ENCODE measurements around the gene ANKRD12. TPM values are rescaled to one million over a fixed set of nuclear protein-coding genes. Genes with fewer than 3 reads are reported as not detected.

Gene ANKRD12
- total RNA-seq, 2 experiments from 2014 or later, result 62.5 to 68.4 TPM

GRCh38 chr18:9296233-9297006 lies 159.8 kb downstream of the ANKRD12 start:
- peaks cover 4% of the 10 kb centered on the region for H3K36me3 Mint-ChIP-seq (ENCODE audit: low read depth)
- H3K27me3 Mint-ChIP-seq, result no peaks in the 10 kb centered on the region
- intact Hi-C loops (cut with micrococcal nuclease), result no loop called here
- DNase-seq, result no peak
- H3K9me3 Mint-ChIP-seq, result peaks cover 26% of the 10 kb centered on the region
- ChIA-PET CTCF (no interaction called here), POLR2A (no interaction called here)
- no peak overlapping the region for H3K27ac Mint-ChIP-seq
- no peaks in the 10 kb centered on the region for H3K4me1 Mint-ChIP-seq (ENCODE audit: low read depth)
- no peak for TF ChIP-seq CTCF (IDR thresholded peaks at IDR 0.05)
- no peak overlapping the region for H3K4me3 Mint-ChIP-seq
- no peak for ATAC-seq

GRCh38 chr18:9297007-9297393 lies 160.4 kb downstream of the ANKRD12 start:
- Mint-ChIP-seq H3K27ac (no peak overlapping the region), H3K9me3 (peaks cover 23% of the 10 kb centered on the region), H3K36me3 (ENCODE audit: low read depth) (peaks cover 4% of the 10 kb centered on the region), H3K4me1 (ENCODE audit: low read depth) (no peaks in the 10 kb centered on the region), H3K4me3 (no peak overlapping the region), H3K27me3 (no peaks in the 10 kb centered on the region)
- no peak for TF ChIP-seq CTCF (IDR thresholded peaks at IDR 0.05)
- intact Hi-C loops (cut with micrococcal nuclease), result no loop called here
- POLR2A ChIA-PET, result no interaction called here
- DNase-seq (no peak), ATAC-seq (no peak)
- CTCF ChIA-PET, result no interaction called here

- CTCF ChIA-PET, result no interaction called here
- Mint-ChIP-seq H3K4me1 (ENCODE audit: low read depth) (no peaks in the 10 kb centered on the region), H3K27ac (no peak overlapping the region)
Measured at GRCh38 chr18:9304388-9305070, 167.9 kb downstream of the ANKRD12 start.

GRCh38 chr18:9319333-9319732 lies 182.8 kb downstream of the ANKRD12 start:
- CTCF ChIA-PET, result no interaction called here
- intact Hi-C loops (cut with micrococcal nuclease), result no loop called here
- POLR2A ChIA-PET, result no interaction called here

More at GRCh38 chr18:9304388-9305070, 167.9 kb downstream of the ANKRD12 start:
- intact Hi-C loops (cut with micrococcal nuclease), result no loop called here
- no peak for TF ChIP-seq CTCF (IDR thresholded peaks at IDR 0.05)
- POLR2A ChIA-PET, result interaction anchor here (0.7 kb wide), 1 partner anchor 34 kb away, joined by 3 read pairs; no protein-coding TSS in a partner anchor
- DNase-seq (no peak), ATAC-seq (no peak)
- peaks cover 7% of the 10 kb centered on the region for H3K36me3 Mint-ChIP-seq (ENCODE audit: low read depth)
- peaks cover 38% of the 10 kb centered on the region for H3K9me3 Mint-ChIP-seq
- H3K4me3 Mint-ChIP-seq, result no peak overlapping the region
- H3K27me3 Mint-ChIP-seq, result peaks cover 3% of the 10 kb centered on the region

More at GRCh38 chr18:9319333-9319732, 182.8 kb downstream of the ANKRD12 start:
- H3K4me3 Mint-ChIP-seq, result no peak overlapping the region
- H3K36me3 Mint-ChIP-seq (ENCODE audit: low read depth), result peaks cover 3% of the 10 kb centered on the region
- no peaks in the 10 kb centered on the region for H3K4me1 Mint-ChIP-seq (ENCODE audit: low read depth)
- peaks cover 6% of the 10 kb centered on the region for H3K9me3 Mint-ChIP-seq
- peaks cover 8% of the 10 kb centered on the region for H3K27me3 Mint-ChIP-seq
- H3K27ac Mint-ChIP-seq, result no peak overlapping the region
- DNase-seq (no peak), ATAC-seq (no peak)
- TF ChIP-seq CTCF (IDR thresholded peaks at IDR 0.05), result no peak
